T-helper 1 cell treated with Interleukin-12 subunit alpha and Interleukin-12 subunit beta and Interleukin-4 antibody, amounts not matched to agents 30 μg/mL and 1 μg/mL, for 36 hours (primary cell): ENCODE results near the gene SLC22A17.

Source experiments
- H3K27ac Mint-ChIP-seq: one replicate; pipeline ENCODE4 v1.8.0; 2021; ENCODE audit warnings: mild to moderate bottlenecking, mixed read lengths
- H3K27me3 Mint-ChIP-seq: one replicate; pipeline ENCODE4 v1.8.0; 2021; ENCODE audit warnings: low read depth, mixed read lengths
- H3K36me3 Mint-ChIP-seq: one replicate; pipeline ENCODE4 v1.8.0; 2021; ENCODE audit warnings: low read depth, mixed read lengths
- H3K4me1 Mint-ChIP-seq: one replicate; pipeline ENCODE4 v1.8.0; 2021; ENCODE audit warnings: low read depth, mixed read lengths
- H3K4me3 Mint-ChIP-seq: one replicate; pipeline ENCODE4 v1.8.0; 2021; ENCODE audit warnings: mild to moderate bottlenecking, moderate library complexity, mixed read lengths
- H3K9me3 Mint-ChIP-seq: one replicate; pipeline ENCODE4 v1.8.0; 2021; ENCODE audit warnings: mixed read lengths

SLC22A17 gene

GRCh38 chr14:23302290-23303225 is 50.1 kb downstream of the SLC22A17 start, which contains the start of gene PPP1R3E:
Gene PPP1R3E, minus strand, starts transcription at chr14:23302859. Its CDS starts 283 bp downstream, at chr14:23302576.
- Mint-ChIP-seq H3K36me3 (peaks cover 4% of the 10 kb centered on the region), H3K27ac (peak within 1 kb of the TSS; percentile 100), H3K4me1 (peaks cover 25% of the 10 kb centered on the region), H3K27me3 (peaks cover 5% of the 10 kb centered on the region), H3K4me3 (peak within 1 kb of the TSS; percentile 100), H3K9me3 (no peaks in the 10 kb centered on the region)

GRCh38 chr14:23301969-23302289 is 50.8 kb downstream of the SLC22A17 start:
- H3K27me3 Mint-ChIP-seq: no peaks in the 10 kb centered on the region
- H3K4me1 Mint-ChIP-seq: peaks cover 23% of the 10 kb centered on the region
- peaks cover 7% of the 10 kb centered on the region for H3K36me3 Mint-ChIP-seq
- H3K9me3 Mint-ChIP-seq: no peaks in the 10 kb centered on the region
- H3K27ac Mint-ChIP-seq: peak overlapping the region; percentile 96
- peak overlapping the region; percentile 89 for H3K4me3 Mint-ChIP-seq

GRCh38 chr14:23301288-23301968 is 51.3 kb downstream of the SLC22A17 start:
- Mint-ChIP-seq H3K27ac (peak overlapping the region; percentile 96), H3K9me3 (no peaks in the 10 kb centered on the region)

GRCh38 chr14:23300687-23301223 is 51.9 kb downstream of the SLC22A17 start:
- Mint-ChIP-seq H3K4me1 (peaks cover 18% of the 10 kb centered on the region), H3K9me3 (no peaks in the 10 kb centered on the region), H3K4me3 (peak overlapping the region; percentile 93), H3K27ac (peak overlapping the region; percentile 93), H3K27me3 (no peaks in the 10 kb centered on the region), H3K36me3 (peaks cover 7% of the 10 kb centered on the region)

More at GRCh38 chr14:23301288-23301968, 51.3 kb downstream of the SLC22A17 start:
- peaks cover 7% of the 10 kb centered on the region for H3K36me3 Mint-ChIP-seq
- H3K27me3 Mint-ChIP-seq: no peaks in the 10 kb centered on the region
- peak overlapping the region; percentile 93 for H3K4me3 Mint-ChIP-seq
- peaks cover 23% of the 10 kb centered on the region for H3K4me1 Mint-ChIP-seq

GRCh38 chr14:23299986-23300686 is 52.6 kb downstream of the SLC22A17 start:
- no peaks in the 10 kb centered on the region for H3K27me3 Mint-ChIP-seq
- H3K36me3 Mint-ChIP-seq: peaks cover 7% of the 10 kb centered on the region

GRCh38 chr14:23299211-23299957 is 53.3 kb downstream of the SLC22A17 start:
- H3K4me3 Mint-ChIP-seq: peak overlapping the region; percentile 31
- H3K36me3 Mint-ChIP-seq: peaks cover 7% of the 10 kb centered on the region
- no peaks in the 10 kb centered on the region for H3K27me3 Mint-ChIP-seq
- no peaks in the 10 kb centered on the region for H3K9me3 Mint-ChIP-seq
- peak overlapping the region; percentile 23 for H3K27ac Mint-ChIP-seq
- peaks cover 25% of the 10 kb centered on the region for H3K4me1 Mint-ChIP-seq

More at GRCh38 chr14:23299986-23300686, 52.6 kb downstream of the SLC22A17 start:
- H3K9me3 Mint-ChIP-seq: no peaks in the 10 kb centered on the region
- H3K27ac Mint-ChIP-seq: peak overlapping the region; percentile 93
- H3K4me1 Mint-ChIP-seq: peaks cover 22% of the 10 kb centered on the region
- H3K4me3 Mint-ChIP-seq: peak overlapping the region; percentile 93

GRCh38 chr14:23297611-23298277 is 54.9 kb downstream of the SLC22A17 start:
- Mint-ChIP-seq H3K4me3 (no peak overlapping the region), H3K27ac (no peak overlapping the region), H3K9me3 (no peaks in the 10 kb centered on the region), H3K27me3 (no peaks in the 10 kb centered on the region), H3K36me3 (peaks cover 7% of the 10 kb centered on the region), H3K4me1 (peaks cover 22% of the 10 kb centered on the region)

GRCh38 chr14:23297096-23297495 is 55.6 kb downstream of the SLC22A17 start:
- H3K27me3 Mint-ChIP-seq: no peaks in the 10 kb centered on the region
- H3K4me1 Mint-ChIP-seq: peaks cover 20% of the 10 kb centered on the region
- no peak overlapping the region for H3K4me3 Mint-ChIP-seq
- H3K36me3 Mint-ChIP-seq: peaks cover 7% of the 10 kb centered on the region
- no peaks in the 10 kb centered on the region for H3K9me3 Mint-ChIP-seq
- no peak overlapping the region for H3K27ac Mint-ChIP-seq
